Left ventricle myocardium inferior (tissue), 1 donor: Measurements from ENCODE around the gene DYNC2I2. TPM values are rescaled to one million over a fixed set of nuclear protein-coding genes. Genes with fewer than 3 reads are reported as not detected.

Source experiments
- DNase-seq: peaks from one replicate; pipeline ENCODE4 v3.0.0-alpha.2; 2020
- H3K27ac ChIP-seq: fragments of 200-600 bp; replicated peaks from 2 replicates; pipeline ENCODE4 v1.8.0; 2021
- H3K27me3 ChIP-seq: fragments of 200-600 bp; 2 replicates; pipeline ENCODE4 v1.8.0; 2021; ENCODE audit warnings: low read depth
- H3K36me3 ChIP-seq: fragments of 200-600 bp; 2 replicates; pipeline ENCODE4 v1.8.0; 2021
- H3K4me1 ChIP-seq: fragments of 200-600 bp; 2 replicates; pipeline ENCODE4 v1.8.0; 2021
- H3K4me3 ChIP-seq: fragments of 200-600 bp; 2 replicates; pipeline ENCODE4 v1.8.0; 2021; ENCODE audit warnings: mild to moderate bottlenecking, moderate library complexity
- H3K9me3 ChIP-seq: fragments of 200-600 bp; replicated peaks from 2 replicates; pipeline ENCODE4 v1.8.0; 2021
- CTCF ChIP-seq: fragments of 200-600 bp; IDR thresholded peaks from 2 replicates; pipeline ENCODE4 v1.8.0; 2021; ENCODE audit warnings: antibody characterized with exemption, mild to moderate bottlenecking, borderline replicate concordance
- intact Hi-C: fragments of 100-400 bp; cut with micrococcal nuclease; formaldehyde crosslinking; loops from one replicate; pipeline ENCODE4 v1.11.0; 2022
- total RNA-seq: library from RNA; stranded (reverse); fragmentation: NEBNext Ultra II Directional; extraction: Animal tissue kit (Norgen Biotek cat#: 25700); gene quantifications from one replicate; pipeline ENCODE4 v1.2.1, GENCODE V29; 2021
- donor health status: DM: no; HTN: yes; CAD: no; lungs with severe emphysema.

The DYNC2I2 gene
- total RNA-seq, 1 donor from 2014 or later = 32.7 TPM

DNA sequence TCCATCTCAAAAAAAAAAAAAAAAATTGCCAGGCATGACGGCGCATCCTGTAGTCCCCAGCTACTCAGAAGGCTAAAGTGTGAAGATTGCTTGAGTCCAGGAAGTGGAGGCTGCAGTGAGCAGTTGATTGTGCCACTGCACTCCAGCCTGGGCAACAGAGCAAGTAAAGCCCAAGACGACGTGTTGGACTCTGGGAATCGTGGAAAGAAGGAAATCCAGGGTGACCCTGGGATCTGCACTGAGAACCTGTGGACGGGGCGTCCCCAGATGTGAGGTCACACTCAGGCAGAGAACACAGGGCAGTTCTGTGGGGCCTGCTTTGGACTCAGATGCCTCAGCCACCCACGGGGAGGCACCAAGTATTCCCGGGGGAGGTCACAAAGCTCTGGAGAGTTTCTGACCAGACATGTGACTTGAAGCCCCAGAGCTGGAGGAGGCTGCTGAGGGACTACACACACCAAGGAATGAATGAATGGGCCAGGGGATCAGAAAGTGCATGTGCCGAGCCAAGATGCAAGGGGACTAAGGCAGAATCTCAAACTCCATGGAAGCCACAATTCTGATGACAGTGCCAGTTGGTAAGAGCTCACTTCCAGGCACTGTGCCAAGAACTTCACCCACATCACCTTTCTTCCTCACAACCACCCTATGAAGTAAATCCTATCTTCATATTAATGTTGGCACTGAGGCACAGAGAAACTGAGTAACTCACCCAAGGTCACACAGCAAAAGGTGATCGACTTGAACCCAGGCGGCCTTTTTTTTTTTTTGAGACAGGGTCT lies 12.9 kb downstream of the DYNC2I2 start:
- H3K27ac ChIP-seq = no peak overlapping the region
- H3K9me3 ChIP-seq = no peaks in the 10 kb centered on the region
- H3K4me1 ChIP-seq = no peaks in the 10 kb centered on the region
- H3K4me3 ChIP-seq = no peak overlapping the region
- DNase-seq = no peak
- H3K27me3 ChIP-seq = no peaks in the 10 kb centered on the region
- no peak for TF ChIP-seq CTCF
- intact Hi-C loops = no loop called here
- H3K36me3 ChIP-seq = peaks cover 14% of the 10 kb centered on the region

- intact Hi-C loops = no loop called here
- H3K27me3 ChIP-seq = no peaks in the 10 kb centered on the region
- DNase-seq = no peak
- H3K27ac ChIP-seq = no peak overlapping the region
- no peak overlapping the region for H3K4me3 ChIP-seq
- peaks cover 14% of the 10 kb centered on the region for H3K36me3 ChIP-seq
- TF ChIP-seq CTCF = no peak
- H3K4me1 ChIP-seq = no peaks in the 10 kb centered on the region
- no peaks in the 10 kb centered on the region for H3K9me3 ChIP-seq
Observed at GRCh38 chr9:128642675-128643245, 13.9 kb downstream of the DYNC2I2 start.

GRCh38 chr9:128640603-128641002 lies 16.0 kb downstream of the DYNC2I2 start:
- H3K36me3 ChIP-seq = peaks cover 14% of the 10 kb centered on the region
- H3K4me3 ChIP-seq = no peak overlapping the region
- DNase-seq = no peak
- no peaks in the 10 kb centered on the region for H3K9me3 ChIP-seq
- intact Hi-C loops = no loop called here
- no peaks in the 10 kb centered on the region for H3K27me3 ChIP-seq
- no peak for TF ChIP-seq CTCF
- H3K27ac ChIP-seq = no peak overlapping the region
- peaks cover 11% of the 10 kb centered on the region for H3K4me1 ChIP-seq

DNA sequence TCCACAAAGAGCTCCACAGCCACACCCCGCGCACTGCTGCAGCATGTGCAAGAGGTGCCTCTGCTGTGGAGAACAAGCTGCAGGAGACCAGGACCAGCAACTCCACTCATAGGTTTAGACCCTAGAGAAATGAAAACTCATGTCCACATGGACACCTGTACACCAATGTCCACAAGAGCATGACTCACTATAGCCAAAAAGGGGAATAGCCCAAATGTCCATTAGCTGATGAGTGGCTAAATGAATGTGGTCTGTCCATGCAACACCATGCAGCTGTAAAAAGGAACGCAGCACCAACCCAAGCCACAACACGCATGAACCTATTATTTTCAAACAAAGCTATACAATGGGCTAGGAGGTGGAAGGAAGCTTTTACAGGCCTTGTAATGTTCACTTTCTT lies 18.1 kb downstream of the DYNC2I2 start:
- no peak for DNase-seq
- H3K36me3 ChIP-seq = peaks cover 24% of the 10 kb centered on the region
- peaks cover 32% of the 10 kb centered on the region for H3K4me1 ChIP-seq
- intact Hi-C loops = no loop called here
- no peaks in the 10 kb centered on the region for H3K9me3 ChIP-seq
- H3K4me3 ChIP-seq = no peak overlapping the region
- no peak overlapping the region for H3K27ac ChIP-seq
- H3K27me3 ChIP-seq = no peaks in the 10 kb centered on the region
- TF ChIP-seq CTCF = no peak

DNA sequence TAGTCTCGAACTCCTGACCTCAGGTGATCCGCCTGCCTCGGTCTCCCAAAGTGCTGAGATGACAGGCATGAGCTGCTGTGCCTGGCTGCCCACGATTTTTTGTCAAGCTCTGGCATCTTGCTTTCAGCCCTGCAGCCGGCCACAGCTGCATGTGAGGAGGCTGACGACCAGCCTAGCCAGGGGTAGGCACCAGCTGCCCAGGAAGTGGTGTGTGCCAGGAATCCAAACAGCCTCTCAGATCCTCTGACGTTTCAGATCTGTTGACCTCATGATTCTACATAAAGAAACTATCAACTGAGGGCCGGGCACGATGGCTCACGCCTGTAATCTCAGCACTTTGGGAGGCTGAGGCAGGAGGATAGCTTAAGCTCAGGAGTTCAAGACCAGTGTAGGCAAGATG lies 19.0 kb downstream of the DYNC2I2 start:
- H3K27ac ChIP-seq = no peak overlapping the region

More for the DNA sequence above, 19.0 kb downstream of the DYNC2I2 start:
- H3K27me3 ChIP-seq = no peaks in the 10 kb centered on the region
- TF ChIP-seq CTCF = no peak
- peaks cover 33% of the 10 kb centered on the region for H3K36me3 ChIP-seq
- intact Hi-C loops = no loop called here
- H3K9me3 ChIP-seq = no peaks in the 10 kb centered on the region
- peaks cover 35% of the 10 kb centered on the region for H3K4me1 ChIP-seq
- no peak overlapping the region for H3K4me3 ChIP-seq
- no peak for DNase-seq
